Effector memory CD8-positive, alpha-beta T cell (primary cell): ENCODE data around the gene CCND2.

Source experiments
- ATAC-seq: fragments of 150-1000 bp; cut with Tn5 transposase; replicated peaks from 2 replicates; pipeline ENCODE4 v1.10.0; 2021; ENCODE audit warnings: mild to moderate bottlenecking, moderate library complexity
- DNase-seq, 3 experiments: peaks; one replicate each; pipeline ENCODE4 v3.0.0; 2021
- H3K27ac Mint-ChIP-seq, 2 donors: one replicate each; pipeline ENCODE4 v1.8.0; 2022; ENCODE audit warnings: mild to moderate bottlenecking in 2 of 2, mixed read lengths in 2 of 2, moderate library complexity in 2 of 2
- H3K27me3 Mint-ChIP-seq, 2 donors: one replicate each; pipeline ENCODE4 v1.8.0; 2022; ENCODE audit warnings: mixed read lengths in 2 of 2
- H3K36me3 Mint-ChIP-seq: one replicate; pipeline ENCODE4 v1.8.0; 2022; ENCODE audit warnings: mild to moderate bottlenecking, moderate library complexity, mixed read lengths; ENCODE audit not compliant: insufficient read depth
- H3K4me1 Mint-ChIP-seq, 2 donors: one replicate each; pipeline ENCODE4 v1.8.0; 2022; ENCODE audit warnings: low read depth in 2 of 2, mixed read lengths in 2 of 2
- H3K4me3 Mint-ChIP-seq, 2 donors: one replicate each; pipeline ENCODE4 v1.8.0; 2022; ENCODE audit warnings: mild to moderate bottlenecking in 2 of 2, mixed read lengths in 2 of 2, moderate library complexity in 2 of 2
- H3K9me3 Mint-ChIP-seq, 2 donors: one replicate each; pipeline ENCODE4 v1.8.0; 2022; ENCODE audit warnings: mixed read lengths in 2 of 2
- total RNA-seq, 9 experiments: gene quantifications; one replicate each; lab custom pipeline; 2026; lab: John Stamatoyannopoulos, UW

CCND2 gene
- 366 to 1,865 (median 581) reads per million in 9 experiments for total RNA-seq

DNA sequence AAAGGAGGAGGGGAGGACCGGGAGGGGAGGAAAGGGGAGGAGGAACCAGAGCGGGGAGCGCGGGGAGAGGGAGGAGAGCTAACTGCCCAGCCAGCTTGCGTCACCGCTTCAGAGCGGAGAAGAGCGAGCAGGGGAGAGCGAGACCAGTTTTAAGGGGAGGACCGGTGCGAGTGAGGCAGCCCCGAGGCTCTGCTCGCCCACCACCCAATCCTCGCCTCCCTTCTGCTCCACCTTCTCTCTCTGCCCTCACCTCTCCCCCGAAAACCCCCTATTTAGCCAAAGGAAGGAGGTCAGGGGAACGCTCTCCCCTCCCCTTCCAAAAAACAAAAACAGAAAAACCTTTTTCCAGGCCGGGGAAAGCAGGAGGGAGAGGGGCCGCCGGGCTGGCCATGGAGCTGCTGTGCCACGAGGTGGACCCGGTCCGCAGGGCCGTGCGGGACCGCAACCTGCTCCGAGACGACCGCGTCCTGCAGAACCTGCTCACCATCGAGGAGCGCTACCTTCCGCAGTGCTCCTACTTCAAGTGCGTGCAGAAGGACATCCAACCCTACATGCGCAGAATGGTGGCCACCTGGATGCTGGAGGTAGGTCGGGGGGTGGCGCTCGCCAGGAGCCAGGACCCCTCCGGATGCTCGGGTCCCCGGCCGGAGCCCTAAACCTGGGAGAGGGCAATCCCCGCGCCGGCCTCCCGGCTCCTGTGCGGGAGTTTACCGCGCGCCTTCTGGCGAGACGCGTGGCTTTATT, at the start of gene CCND2:
Gene CCND2, plus strand, starts transcription at position 111 of the 744 bp plus-strand sequence. Its CDS starts 279 bp downstream, at position 390.
- DNase-seq (peak; percentile 50 to 58 (median 55)), ATAC-seq (peak; percentile 16)
- Mint-ChIP-seq H3K4me3 (peak within 1 kb of the TSS; percentile 96 to 99), H3K4me1 (peaks cover 41 to 49% of the 10 kb centered on the region in 2 donors), H3K36me3 (peaks cover 76% of the 10 kb centered on the region), H3K27me3 (peaks cover 0 to 2% of the 10 kb centered on the region in 2 donors), H3K27ac (peak within 1 kb of the TSS; percentile 98 to 99), H3K9me3 (no peaks in the 10 kb centered on the region)

DNA sequence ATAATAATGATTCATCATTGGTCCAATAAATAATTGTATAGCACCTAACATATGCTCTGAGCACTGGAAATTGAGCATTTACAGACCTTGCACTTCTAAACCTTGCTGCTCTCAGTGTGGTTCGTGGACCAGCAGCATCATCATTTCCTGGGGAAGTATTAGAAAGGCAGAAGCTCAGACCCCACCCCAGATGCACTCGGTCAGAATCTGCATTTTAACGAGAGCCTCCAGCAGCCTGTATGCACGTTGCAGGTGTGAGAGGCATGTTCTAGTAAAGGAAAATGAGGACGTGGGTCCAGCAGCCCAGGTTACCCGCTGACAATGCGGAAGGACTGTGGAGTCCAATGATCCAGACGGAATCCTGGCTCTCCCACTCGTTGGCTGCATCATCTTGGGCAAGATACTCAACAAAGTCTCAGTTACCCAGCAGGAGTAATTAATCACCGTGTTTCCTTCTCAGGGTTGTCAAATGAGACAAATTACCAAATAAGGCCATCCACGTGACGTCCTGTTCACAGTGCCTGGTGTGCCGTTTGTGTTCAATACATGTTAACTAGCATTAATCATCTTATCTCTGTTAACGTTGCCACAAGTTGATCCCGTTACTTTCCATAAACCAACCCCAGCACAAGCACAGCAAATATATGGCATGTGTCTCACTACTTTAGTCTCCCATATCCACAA, 49.2 kb upstream of the CCND2 start:
- Mint-ChIP-seq H3K4me1 (no peaks in the 10 kb centered on the region), H3K36me3 (no peaks in the 10 kb centered on the region), H3K9me3 (no peaks in the 10 kb centered on the region), H3K27me3 (peaks cover 0 to 19% of the 10 kb centered on the region in 2 donors), H3K4me3 (no peak overlapping the region), H3K27ac (no peak overlapping the region)
- no peak for ATAC-seq
- no peak for DNase-seq

DNA sequence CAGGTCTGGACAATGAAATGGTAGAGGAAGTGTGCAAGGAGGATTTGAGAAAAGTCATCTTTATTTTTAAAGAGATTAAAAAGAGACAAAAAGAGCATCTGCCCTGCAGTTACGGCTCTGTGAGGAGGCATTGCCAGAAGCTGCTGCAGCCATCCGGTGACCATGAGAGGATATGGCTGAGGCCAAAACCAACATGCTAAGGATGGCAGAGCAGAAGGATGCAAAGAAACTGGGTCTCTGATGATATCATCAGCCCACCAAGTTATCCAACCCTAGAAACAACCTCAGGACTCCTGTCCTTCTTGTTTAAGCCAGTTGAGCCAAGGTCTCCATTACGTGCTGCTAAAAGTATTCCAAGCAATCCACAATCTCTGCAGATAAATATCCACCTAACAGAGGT, 48.0 kb upstream of the CCND2 start:
- no peak for ATAC-seq
- no peak overlapping the region for H3K27ac Mint-ChIP-seq
- peaks cover 0 to 26% of the 10 kb centered on the region in 2 donors for H3K27me3 Mint-ChIP-seq
- no peak overlapping the region for H3K4me3 Mint-ChIP-seq
- DNase-seq = no peak
- no peaks in the 10 kb centered on the region for H3K4me1 Mint-ChIP-seq
- no peaks in the 10 kb centered on the region for H3K9me3 Mint-ChIP-seq
- H3K36me3 Mint-ChIP-seq = no peaks in the 10 kb centered on the region

DNA sequence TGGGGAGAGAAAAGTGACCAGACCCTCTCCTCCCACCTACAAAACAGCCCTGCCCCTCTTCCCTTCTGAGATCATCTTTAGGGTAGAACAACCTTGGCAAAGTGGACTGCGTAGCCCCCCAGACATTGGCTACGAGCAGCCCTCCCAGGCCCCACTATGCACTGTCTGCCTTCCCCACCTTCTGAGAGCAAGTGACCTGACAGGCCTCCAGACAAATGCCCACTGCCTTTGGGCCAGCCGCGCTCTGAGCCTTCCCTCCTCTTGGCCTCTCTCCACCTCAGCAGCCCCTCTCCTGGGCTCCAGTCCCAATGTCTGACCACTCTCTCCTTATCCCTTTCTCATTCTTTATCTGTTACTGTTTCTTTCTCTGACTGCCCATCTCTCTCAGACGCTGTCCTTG, 46.5 kb upstream of the CCND2 start:
- Mint-ChIP-seq H3K4me1 (no peaks in the 10 kb centered on the region), H3K27me3 (peaks cover 0 to 26% of the 10 kb centered on the region in 2 donors), H3K36me3 (no peaks in the 10 kb centered on the region), H3K9me3 (no peaks in the 10 kb centered on the region), H3K27ac (no peak overlapping the region), H3K4me3 (no peak overlapping the region)
- DNase-seq (no peak), ATAC-seq (no peak)

DNA sequence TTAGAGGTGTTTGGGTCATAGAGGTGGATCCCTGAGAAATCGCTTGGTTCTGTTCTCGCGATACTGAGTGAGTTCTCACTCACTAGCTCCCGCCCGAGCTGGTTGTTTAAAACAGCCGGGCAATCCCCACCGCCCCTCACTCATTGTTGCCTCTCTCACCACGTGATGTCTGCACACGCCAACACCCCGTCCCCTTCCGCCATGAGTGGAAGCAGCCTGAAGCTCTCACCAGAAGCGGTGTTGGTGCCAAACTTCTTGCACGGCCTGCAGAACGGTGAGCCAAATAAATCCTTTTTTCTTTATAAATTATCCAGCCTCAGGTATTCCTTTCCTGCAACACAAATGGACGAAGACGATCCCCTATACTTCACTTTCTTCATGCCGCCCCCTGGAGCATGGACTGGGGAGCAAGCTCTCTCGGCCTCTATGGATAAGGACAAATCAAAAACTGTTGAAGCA, 45.4 kb upstream of the CCND2 start:
- no peaks in the 10 kb centered on the region for H3K36me3 Mint-ChIP-seq
- no peak overlapping the region for H3K4me3 Mint-ChIP-seq
- no peaks in the 10 kb centered on the region for H3K9me3 Mint-ChIP-seq
- no peak overlapping the region for H3K27ac Mint-ChIP-seq
- H3K4me1 Mint-ChIP-seq = no peaks in the 10 kb centered on the region
- H3K27me3 Mint-ChIP-seq = peaks cover 0 to 26% of the 10 kb centered on the region in 2 donors
- no peak for ATAC-seq
- no peak for DNase-seq

DNA sequence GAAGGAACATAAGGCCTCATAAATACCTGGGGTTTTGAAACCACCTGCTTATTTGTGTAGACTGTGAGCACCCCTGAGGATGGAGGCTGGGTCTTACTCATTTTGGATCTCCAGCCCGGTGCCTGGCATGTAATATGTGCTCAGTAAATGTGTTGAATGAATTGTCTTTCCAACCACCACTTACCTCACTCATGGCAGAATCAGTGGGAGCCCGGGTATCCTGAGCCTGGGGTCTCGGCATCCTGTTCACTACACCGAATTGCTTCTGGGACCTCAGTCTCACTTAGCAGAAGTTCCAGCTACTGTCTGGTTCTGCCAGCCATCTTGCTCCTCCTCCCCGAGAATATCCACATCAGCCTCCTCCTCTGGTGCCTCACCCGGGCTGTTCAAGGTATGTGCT, 43.0 kb upstream of the CCND2 start:
- Mint-ChIP-seq H3K4me1 (no peaks in the 10 kb centered on the region), H3K27me3 (peaks cover 0 to 11% of the 10 kb centered on the region in 2 donors), H3K36me3 (peaks cover 1% of the 10 kb centered on the region), H3K9me3 (no peaks in the 10 kb centered on the region), H3K27ac (no peak overlapping the region), H3K4me3 (no peak overlapping the region)
- DNase-seq (no peak), ATAC-seq (no peak)

DNA sequence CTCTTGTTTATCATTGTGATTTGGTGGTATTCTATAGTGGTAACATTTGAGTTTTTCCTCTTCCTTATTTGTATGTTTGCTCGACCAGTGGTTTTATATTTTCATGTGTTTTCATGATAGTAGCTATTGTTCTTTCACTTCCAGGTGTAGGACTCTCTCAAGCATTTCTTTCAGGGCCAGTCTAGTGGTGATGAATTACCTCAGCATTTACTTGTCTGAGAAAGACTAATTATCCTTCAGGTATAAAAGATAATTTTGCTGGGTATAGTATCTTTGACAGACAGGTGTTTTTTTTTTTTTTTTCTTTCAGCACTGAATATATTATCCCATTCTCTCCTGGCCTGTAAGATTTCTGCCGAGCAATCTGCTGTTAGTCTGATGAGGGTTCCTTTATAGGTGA, 35.0 kb upstream of the CCND2 start:
- Mint-ChIP-seq H3K27me3 (peaks cover 8 to 40% of the 10 kb centered on the region in 2 donors), H3K27ac (no peak overlapping the region), H3K4me3 (no peak overlapping the region), H3K36me3 (peaks cover 5% of the 10 kb centered on the region), H3K4me1 (peaks cover 0 to 2% of the 10 kb centered on the region in 2 donors), H3K9me3 (peaks cover 7 to 9% of the 10 kb centered on the region in 2 donors)
- DNase-seq = no peak
- no peak for ATAC-seq

DNA sequence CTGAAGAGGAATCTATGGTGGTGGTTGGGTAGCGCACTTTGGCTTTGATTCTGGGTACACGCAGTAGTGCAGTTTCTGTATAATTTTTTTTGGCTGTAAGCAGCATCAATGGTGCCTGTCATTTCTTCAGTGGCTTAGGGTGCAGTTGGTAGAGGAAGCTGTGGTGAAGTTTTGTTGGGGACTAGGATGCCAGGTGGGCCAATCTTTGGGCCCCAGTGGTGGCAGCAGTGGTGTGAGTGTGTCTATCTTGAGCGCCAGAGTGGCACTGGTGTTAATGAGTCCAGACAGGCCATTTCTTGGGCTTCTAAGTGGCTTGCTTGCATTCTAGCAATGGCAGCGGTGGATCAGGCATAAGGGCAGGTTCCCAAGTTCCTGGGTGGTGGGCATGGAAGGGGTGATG, 33.8 kb upstream of the CCND2 start:
- Mint-ChIP-seq H3K4me1 (peaks cover 0 to 2% of the 10 kb centered on the region in 2 donors), H3K27ac (peak overlapping the region in 1 of 2 donors; percentile 66), H3K9me3 (peaks cover 7 to 9% of the 10 kb centered on the region in 2 donors), H3K4me3 (no peak overlapping the region), H3K27me3 (peaks cover 20 to 52% of the 10 kb centered on the region in 2 donors), H3K36me3 (peaks cover 5% of the 10 kb centered on the region)
- DNase-seq (no peak), ATAC-seq (no peak)

DNA sequence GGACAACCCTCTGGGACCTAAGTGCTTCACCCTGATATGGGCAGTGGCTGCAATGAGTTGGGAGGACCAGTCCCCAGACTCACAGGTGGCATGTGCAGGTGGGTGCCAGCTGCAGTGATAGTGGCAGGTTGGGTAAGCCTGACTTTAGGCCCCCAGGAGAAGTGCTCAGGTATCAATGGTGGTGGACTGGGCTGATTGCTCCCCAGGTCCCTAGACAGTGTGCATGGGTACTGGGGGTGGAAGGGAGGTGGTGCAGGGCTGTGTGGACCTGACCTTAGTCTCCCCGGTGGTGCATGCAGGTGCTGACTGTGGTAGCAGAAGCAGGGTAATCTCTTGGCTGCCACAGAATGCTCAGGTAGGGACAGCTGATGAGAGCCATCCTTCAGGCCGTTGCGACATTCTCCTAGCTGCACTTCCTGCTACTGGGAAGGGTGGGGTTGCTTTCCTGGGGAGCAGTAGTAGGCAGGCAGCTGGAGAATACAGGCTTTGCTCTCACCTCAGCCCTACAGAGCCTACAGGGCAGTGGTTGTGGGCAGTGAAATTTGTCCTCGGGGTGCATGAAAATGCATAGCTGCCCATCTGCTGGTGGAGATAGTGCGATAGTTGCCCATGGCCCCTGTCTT, 33.3 kb upstream of the CCND2 start:
- ATAC-seq = no peak
- Mint-ChIP-seq H3K4me3 (no peak overlapping the region), H3K36me3 (peaks cover 5% of the 10 kb centered on the region), H3K9me3 (peaks cover 7 to 9% of the 10 kb centered on the region in 2 donors), H3K27ac (no peak overlapping the region), H3K4me1 (peaks cover 0 to 2% of the 10 kb centered on the region in 2 donors), H3K27me3 (peaks cover 25 to 57% of the 10 kb centered on the region in 2 donors)
- no peak for DNase-seq

DNA sequence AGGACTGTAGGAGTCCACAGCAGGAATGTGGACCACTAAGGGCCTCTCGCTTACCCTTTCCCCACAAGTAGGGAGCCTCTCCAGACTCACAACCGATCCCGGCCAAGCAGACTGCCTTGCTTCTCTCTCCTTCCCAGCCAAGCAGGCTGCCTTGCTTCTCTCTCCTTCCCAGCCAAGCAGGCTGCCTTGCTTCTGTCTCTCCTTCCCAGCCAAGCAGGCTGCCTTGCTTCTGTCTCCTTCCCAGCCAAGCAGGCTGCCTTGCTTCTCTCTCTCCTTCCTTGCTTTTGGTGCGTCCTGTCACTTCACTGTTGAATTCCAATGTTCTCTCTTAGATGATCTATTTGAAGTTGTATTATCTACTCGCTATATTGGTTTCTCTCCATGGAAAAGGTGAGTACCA, 32.6 kb upstream of the CCND2 start:
- Mint-ChIP-seq H3K36me3 (no peaks in the 10 kb centered on the region), H3K4me1 (peaks cover 0 to 2% of the 10 kb centered on the region in 2 donors), H3K27ac (no peak overlapping the region), H3K9me3 (peaks cover 7 to 9% of the 10 kb centered on the region in 2 donors), H3K4me3 (no peak overlapping the region), H3K27me3 (peaks cover 25 to 60% of the 10 kb centered on the region in 2 donors)
- DNase-seq = no peak
- no peak for ATAC-seq

DNA sequence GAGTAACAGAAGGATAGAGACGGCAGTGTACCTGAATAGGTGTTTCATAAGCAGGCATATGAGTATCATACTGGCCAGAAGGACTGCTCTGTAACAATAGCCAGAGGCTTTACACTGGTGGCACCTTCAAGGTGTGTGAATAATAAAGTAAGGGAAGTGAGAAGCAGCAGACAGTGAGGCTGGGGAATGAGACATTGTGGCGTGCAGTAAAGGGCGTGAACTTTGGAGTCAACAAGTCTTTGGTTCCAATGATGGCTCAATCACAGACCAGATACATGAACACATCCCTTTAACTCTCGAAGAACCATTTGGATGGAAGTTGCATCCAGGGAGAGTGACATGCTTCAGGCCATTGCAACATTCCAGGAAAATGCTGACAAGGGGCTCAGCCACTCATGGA, 32.0 kb upstream of the CCND2 start:
- Mint-ChIP-seq H3K27me3 (peaks cover 25 to 60% of the 10 kb centered on the region in 2 donors), H3K4me3 (no peak overlapping the region), H3K27ac (no peak overlapping the region), H3K9me3 (peaks cover 7 to 9% of the 10 kb centered on the region in 2 donors), H3K4me1 (peaks cover 0 to 2% of the 10 kb centered on the region in 2 donors), H3K36me3 (no peaks in the 10 kb centered on the region)
- DNase-seq (no peak), ATAC-seq (no peak)

DNA sequence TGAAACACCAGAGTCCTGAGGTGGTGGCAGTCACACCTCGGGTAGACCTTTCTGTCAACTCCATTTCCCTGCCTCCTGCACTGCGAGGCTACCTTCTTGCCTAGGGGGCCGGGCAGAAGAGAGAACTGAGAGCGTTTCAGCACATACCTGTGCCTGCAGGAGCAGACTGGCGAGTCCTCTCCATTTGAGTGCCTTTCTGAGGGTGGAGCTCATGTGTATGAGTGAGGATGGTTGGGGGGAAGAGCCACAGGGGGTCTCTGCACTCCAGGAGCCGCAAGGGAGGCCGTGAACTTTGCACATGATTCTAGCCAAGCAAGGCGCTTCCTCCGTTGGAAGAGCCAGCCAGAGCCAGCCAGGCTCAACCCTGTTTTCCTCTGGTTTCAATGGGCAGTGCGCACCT, 31.0 kb upstream of the CCND2 start:
- ATAC-seq = no peak
- peaks cover 6 to 7% of the 10 kb centered on the region in 2 donors for H3K9me3 Mint-ChIP-seq
- peaks cover 17 to 50% of the 10 kb centered on the region in 2 donors for H3K27me3 Mint-ChIP-seq
- no peak for DNase-seq
- no peak overlapping the region for H3K27ac Mint-ChIP-seq
- no peaks in the 10 kb centered on the region for H3K36me3 Mint-ChIP-seq
- H3K4me1 Mint-ChIP-seq = peaks cover 0 to 2% of the 10 kb centered on the region in 2 donors
- no peak overlapping the region for H3K4me3 Mint-ChIP-seq

DNA sequence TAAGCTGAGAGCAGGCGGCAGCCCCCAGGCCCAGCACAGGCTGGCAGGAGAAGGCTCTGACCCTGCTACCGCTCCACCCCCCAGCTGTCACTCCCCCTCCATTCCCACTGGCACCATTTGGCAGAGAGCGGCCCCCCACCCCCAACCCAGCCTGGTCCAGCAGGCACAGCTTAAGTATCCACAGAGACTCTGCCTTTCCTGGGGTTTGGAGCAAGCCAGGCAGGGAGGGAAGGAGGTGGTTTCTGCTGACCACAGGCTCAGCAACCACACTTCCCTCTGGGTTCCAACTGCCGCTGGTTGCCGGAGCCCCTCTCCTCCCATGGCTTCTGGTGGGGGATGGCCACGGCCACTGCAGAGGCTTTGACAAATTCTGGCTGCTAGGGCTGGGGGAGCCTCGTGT, 30.5 kb upstream of the CCND2 start:
- peaks cover 6 to 7% of the 10 kb centered on the region in 2 donors for H3K9me3 Mint-ChIP-seq
- no peak overlapping the region for H3K27ac Mint-ChIP-seq
- no peak overlapping the region for H3K4me3 Mint-ChIP-seq
- no peaks in the 10 kb centered on the region for H3K36me3 Mint-ChIP-seq
- ATAC-seq (no peak), DNase-seq (no peak)
- H3K4me1 Mint-ChIP-seq = peaks cover 0 to 2% of the 10 kb centered on the region in 2 donors
- H3K27me3 Mint-ChIP-seq = peaks cover 17 to 50% of the 10 kb centered on the region in 2 donors
